ENCODE data around the gene FSTL3. TPM values are rescaled to one million over a fixed set of nuclear protein-coding genes. Genes with fewer than 3 reads are reported as not detected.
"Not testable (repeated sequence)": the region's sequence is repeated elsewhere in the genome, so short reads cannot be mapped to it uniquely, and the experiment has no call there.

The FSTL3 gene
- total RNA-seq, 1 donor from 2014 or later: 7.7 TPM

DNA sequence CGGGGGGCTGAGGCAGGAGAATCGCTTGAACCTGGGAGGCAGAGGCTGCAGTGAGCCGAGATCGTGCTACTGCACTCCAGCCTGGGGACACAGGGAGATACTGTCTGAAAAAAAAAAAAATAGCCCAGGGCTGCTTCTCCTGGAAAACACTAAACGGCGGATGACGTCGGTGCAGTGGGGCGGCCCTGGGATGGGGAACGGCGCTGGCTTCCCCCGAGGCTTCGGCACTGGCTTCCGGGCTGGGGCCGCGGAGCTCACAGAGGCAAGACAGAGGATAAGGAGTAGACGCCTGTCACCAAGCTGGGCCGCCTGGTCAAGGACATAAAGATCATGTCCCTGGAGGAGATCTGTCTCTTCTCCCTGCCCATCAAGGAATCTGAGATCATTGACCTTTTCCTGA, 14.0 kb downstream of the FSTL3 start:
- no peaks in the 10 kb centered on the region for H3K4me1 Mint-ChIP-seq
- H3K36me3 Mint-ChIP-seq (ENCODE audit: low read depth): no peaks in the 10 kb centered on the region
- DNase-seq: no peak
- H3K9me3 Mint-ChIP-seq: no peaks in the 10 kb centered on the region
- no peak overlapping the region for H3K27ac Mint-ChIP-seq
- no peak overlapping the region for H3K4me3 Mint-ChIP-seq
- intact Hi-C loops (cut with micrococcal nuclease): no loop called here
- H3K27me3 Mint-ChIP-seq: peaks cover 5% of the 10 kb centered on the region

GRCh38 chr19:694481-695351, 18.5 kb downstream of the FSTL3 start:
- Mint-ChIP-seq H3K36me3 (ENCODE audit: low read depth) (no peaks in the 10 kb centered on the region), H3K27ac (no peak overlapping the region), H3K4me3 (no peak overlapping the region), H3K9me3 (no peaks in the 10 kb centered on the region), H3K4me1 (no peaks in the 10 kb centered on the region), H3K27me3 (peaks cover 11% of the 10 kb centered on the region)
- intact Hi-C loops (cut with micrococcal nuclease): no loop called here
- DNase-seq: no peak

DNA sequence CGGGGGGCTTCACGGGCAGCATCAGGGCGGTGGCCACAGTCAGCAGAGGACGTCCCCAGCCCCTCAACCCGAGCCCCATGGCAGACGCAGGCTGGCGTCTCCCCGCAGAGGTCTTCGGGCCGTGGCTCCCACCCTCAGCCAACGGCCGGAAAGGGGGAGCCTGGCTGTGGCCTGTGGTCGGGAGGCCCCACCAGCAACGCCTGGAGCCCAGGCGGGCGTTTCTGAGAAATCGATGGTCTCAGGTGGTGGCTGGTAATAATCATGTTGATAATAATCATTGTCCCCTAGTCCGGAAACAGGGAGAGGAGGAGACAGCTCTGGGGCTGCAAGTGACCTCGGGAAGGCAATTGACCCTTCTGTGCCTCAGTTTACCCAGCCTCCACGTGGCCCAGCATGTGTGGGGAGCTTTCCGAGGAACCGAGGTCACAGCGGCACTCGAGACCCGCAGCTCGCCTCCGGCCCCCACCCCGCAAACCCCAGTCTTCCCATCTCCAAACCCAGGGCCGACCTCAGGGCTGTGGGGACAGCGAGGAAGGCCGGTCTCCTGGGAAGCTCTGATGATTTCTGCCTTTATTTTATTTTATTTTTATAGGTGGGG, 19.3 kb downstream of the FSTL3 start, which contains the start of gene PRSS57:
Gene PRSS57 (minus strand): TSS at position 101 of the 598 bp plus-strand sequence. CDS start 22 bp downstream, at position 79.
- no peaks in the 10 kb centered on the region for H3K36me3 Mint-ChIP-seq (ENCODE audit: low read depth)
- H3K9me3 Mint-ChIP-seq: no peaks in the 10 kb centered on the region
- peaks cover 11% of the 10 kb centered on the region for H3K27me3 Mint-ChIP-seq
- H3K27ac Mint-ChIP-seq: no peak within 1 kb of the TSS
- no peak for DNase-seq
- H3K4me1 Mint-ChIP-seq: no peaks in the 10 kb centered on the region
- no peak within 1 kb of the TSS for H3K4me3 Mint-ChIP-seq
- intact Hi-C loops (cut with micrococcal nuclease): no loop called here

- H3K4me3 Mint-ChIP-seq: not testable (repeated sequence)
- peaks cover 17% of the 10 kb centered on the region for H3K27me3 Mint-ChIP-seq
These were observed 22.3 kb downstream of the FSTL3 start for GRCh38 chr19:698529-698928.

DNA sequence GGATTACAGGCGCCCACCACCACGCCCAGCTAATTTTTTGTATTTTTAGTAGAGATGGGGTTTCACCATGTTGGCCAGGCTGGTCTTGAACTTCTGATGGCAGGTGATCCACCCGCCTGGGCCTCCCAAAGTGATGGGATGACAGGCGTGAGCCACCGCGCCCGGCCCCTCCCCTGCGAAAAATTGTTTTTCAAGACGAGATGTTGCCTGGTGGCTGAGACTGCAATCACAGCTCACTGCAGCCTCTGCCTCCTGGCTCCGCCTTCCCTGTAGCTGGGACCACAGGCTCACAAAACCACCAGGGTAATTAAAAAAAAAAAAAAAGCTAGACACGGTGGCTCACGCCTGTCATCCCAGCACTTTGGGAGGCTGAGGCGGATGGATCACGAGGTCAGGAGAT, 23.7 kb downstream of the FSTL3 start:
- H3K9me3 Mint-ChIP-seq; DNase-seq; H3K36me3 Mint-ChIP-seq (ENCODE audit: low read depth); intact Hi-C loops (cut with micrococcal nuclease); H3K4me1 Mint-ChIP-seq; H3K27ac Mint-ChIP-seq; H3K4me3 Mint-ChIP-seq: not testable (repeated sequence)
- H3K27me3 Mint-ChIP-seq: peaks cover 12% of the 10 kb centered on the region

More at GRCh38 chr19:698529-698928, 22.3 kb downstream of the FSTL3 start:
- H3K4me1 Mint-ChIP-seq; H3K9me3 Mint-ChIP-seq; H3K27ac Mint-ChIP-seq; DNase-seq; H3K36me3 Mint-ChIP-seq (ENCODE audit: low read depth); intact Hi-C loops (cut with micrococcal nuclease): not testable (repeated sequence)

- peak overlapping the region; percentile 52 for H3K4me3 Mint-ChIP-seq
- DNase-seq; intact Hi-C loops (cut with micrococcal nuclease); H3K36me3 Mint-ChIP-seq (ENCODE audit: low read depth); H3K4me1 Mint-ChIP-seq; H3K9me3 Mint-ChIP-seq; H3K27ac Mint-ChIP-seq: not testable (repeated sequence)
- H3K27me3 Mint-ChIP-seq: peaks cover 17% of the 10 kb centered on the region
These were observed 26.7 kb downstream of the FSTL3 start for GRCh38 chr19:702847-703246.

DNA sequence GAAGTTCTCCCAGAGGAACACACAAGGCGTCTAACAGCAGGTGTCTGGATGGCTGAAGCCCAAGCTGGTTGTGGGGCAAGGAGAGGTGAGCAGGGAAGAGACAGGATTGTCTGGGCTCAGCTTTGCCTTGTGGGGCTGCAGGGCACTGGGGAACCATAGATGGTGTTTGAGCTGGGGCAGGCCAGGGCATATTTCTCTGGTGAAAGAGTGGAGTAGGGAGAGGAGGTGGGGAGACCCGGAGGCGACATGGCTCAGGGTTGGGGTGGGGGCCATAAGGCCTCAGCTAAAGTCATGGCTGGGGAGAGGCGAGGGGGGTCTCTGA, 27.1 kb downstream of the FSTL3 start:
- H3K27ac Mint-ChIP-seq: no peak overlapping the region
- peak overlapping the region; percentile 52 for H3K4me3 Mint-ChIP-seq
- peak; percentile 59 for DNase-seq
- H3K4me1 Mint-ChIP-seq: peaks cover 6% of the 10 kb centered on the region
- no peaks in the 10 kb centered on the region for H3K36me3 Mint-ChIP-seq (ENCODE audit: low read depth)
- intact Hi-C loops (cut with micrococcal nuclease): no loop called here
- peaks cover 21% of the 10 kb centered on the region for H3K27me3 Mint-ChIP-seq
- H3K9me3 Mint-ChIP-seq: no peaks in the 10 kb centered on the region

GRCh38 chr19:703651-704446, 27.7 kb downstream of the FSTL3 start:
- Mint-ChIP-seq H3K4me1 (peaks cover 6% of the 10 kb centered on the region), H3K27me3 (peaks cover 21% of the 10 kb centered on the region), H3K4me3 (peak overlapping the region; percentile 52), H3K27ac (no peak overlapping the region), H3K36me3 (ENCODE audit: low read depth) (no peaks in the 10 kb centered on the region), H3K9me3 (no peaks in the 10 kb centered on the region)
- DNase-seq: peak; percentile 88
- intact Hi-C loops (cut with micrococcal nuclease): loop anchor here (1.0 kb wide), 1 partner anchor 23 kb away; no protein-coding TSS in a partner anchor

- Mint-ChIP-seq H3K4me1 (peaks cover 6% of the 10 kb centered on the region), H3K4me3 (no peak overlapping the region), H3K27ac (no peak overlapping the region), H3K27me3 (peaks cover 21% of the 10 kb centered on the region), H3K36me3 (ENCODE audit: low read depth) (no peaks in the 10 kb centered on the region), H3K9me3 (no peaks in the 10 kb centered on the region)
- intact Hi-C loops (cut with micrococcal nuclease): loop anchor here (1.0 kb wide), 1 partner anchor 23 kb away; no protein-coding TSS in a partner anchor
- no peak for DNase-seq
These were observed 28.2 kb downstream of the FSTL3 start for GRCh38 chr19:704447-704741.

DNA sequence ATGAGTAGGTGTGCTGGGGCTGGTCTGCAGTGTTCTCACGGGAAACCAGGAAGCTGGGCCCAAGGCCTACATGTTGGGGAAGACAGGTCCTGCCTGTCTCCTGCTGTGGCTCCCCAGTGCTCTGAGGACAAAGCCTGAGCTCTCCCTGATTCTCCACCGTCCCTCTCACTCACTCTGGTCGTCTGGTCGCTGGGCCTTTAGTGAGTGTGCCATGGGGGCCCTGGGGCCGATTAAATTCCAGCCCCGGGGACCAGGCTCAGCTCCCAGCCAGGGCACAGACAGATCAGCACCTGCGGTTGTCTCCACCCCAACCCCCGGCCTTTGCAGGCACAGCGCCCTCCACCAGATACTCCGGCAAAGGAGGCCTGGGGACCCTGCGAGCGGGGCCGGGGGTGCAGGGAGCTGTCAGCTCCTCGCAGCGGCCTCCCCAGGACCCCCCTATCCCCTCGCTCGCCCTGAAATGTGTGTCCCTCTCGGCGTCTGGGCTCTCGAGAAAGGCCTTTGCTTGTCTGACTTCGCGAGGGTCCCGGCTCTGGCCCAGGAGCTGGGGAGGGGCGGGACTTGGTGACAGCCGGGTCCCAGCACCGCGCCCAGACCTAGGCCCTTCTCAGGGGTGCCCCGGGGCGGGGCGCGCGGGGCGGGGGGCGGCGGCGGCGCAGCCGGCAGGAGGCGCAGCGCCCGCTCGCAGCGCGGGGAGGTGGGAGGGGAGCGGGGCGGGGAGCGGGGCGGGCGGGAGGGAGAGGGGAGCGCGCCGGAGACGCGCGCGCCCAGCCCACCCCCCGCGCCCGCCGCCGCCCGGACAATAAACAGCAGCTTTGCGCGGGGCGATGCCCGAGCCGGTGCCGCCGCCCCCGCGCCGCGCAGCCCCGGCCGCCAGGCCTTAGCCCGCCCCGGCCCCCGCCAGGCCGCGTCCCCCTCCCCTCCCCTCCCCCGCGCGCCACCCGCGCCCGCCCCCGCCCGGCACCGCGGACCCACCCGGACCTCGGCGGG, 32.3 kb downstream of the FSTL3 start, which contains the start of gene PALM:
Gene PALM (plus strand): TSS at position 782 of the 990 bp plus-strand sequence. CDS start 212 bp downstream, outside the sequence.
- no peaks in the 10 kb centered on the region for H3K36me3 Mint-ChIP-seq (ENCODE audit: low read depth)
- intact Hi-C loops (cut with micrococcal nuclease): no loop called here
- peaks cover 2% of the 10 kb centered on the region for H3K4me1 Mint-ChIP-seq
- peaks cover 24% of the 10 kb centered on the region for H3K27me3 Mint-ChIP-seq
- no peak for DNase-seq
- no peaks in the 10 kb centered on the region for H3K9me3 Mint-ChIP-seq
- H3K4me3 Mint-ChIP-seq: no peak within 1 kb of the TSS
- no peak within 1 kb of the TSS for H3K27ac Mint-ChIP-seq

DNA sequence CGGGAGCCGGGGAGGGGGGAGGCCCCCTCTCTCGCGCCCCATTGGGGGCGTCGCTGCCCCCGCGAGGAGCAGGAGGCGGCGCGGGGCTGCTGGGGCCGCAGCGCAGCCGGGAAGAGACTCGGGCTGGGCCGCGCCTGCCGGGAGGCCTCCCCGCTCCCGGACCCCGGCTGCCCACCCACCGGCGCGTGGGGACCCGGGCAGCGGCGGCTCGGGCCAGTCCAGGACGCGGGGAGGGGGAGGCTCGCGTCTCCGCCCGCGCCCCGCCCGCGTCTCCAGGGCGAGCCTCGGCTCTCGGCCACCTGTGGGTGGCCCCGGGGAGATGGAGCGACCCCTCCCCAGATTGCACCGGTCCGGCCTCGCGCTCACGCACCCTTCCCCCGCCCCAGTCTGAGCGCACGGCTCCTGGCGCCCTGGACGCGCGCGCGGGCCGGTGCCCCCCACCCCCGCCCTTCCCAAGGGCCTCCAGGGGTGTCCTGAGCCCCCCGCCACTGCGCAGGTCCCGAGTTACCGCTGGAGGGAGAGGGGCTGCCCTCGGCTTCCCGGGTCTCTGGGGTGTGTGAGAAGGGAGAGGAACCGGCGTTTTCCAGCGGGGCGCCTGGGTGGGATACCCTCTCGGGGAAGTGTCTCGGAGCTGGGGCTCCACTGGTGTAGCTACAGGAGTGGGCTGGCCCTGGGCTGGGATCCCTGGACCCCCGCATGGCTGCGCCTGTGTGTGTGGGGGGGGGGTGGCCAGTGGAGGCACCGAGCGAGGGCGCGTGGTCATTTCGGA, 33.2 kb downstream of the FSTL3 start:
- H3K27me3 Mint-ChIP-seq: peaks cover 24% of the 10 kb centered on the region
- no peak for DNase-seq
- no peaks in the 10 kb centered on the region for H3K9me3 Mint-ChIP-seq
- no peak overlapping the region for H3K4me3 Mint-ChIP-seq
- intact Hi-C loops (cut with micrococcal nuclease): no loop called here
- no peak overlapping the region for H3K27ac Mint-ChIP-seq
- H3K36me3 Mint-ChIP-seq (ENCODE audit: low read depth): no peaks in the 10 kb centered on the region
- H3K4me1 Mint-ChIP-seq: no peaks in the 10 kb centered on the region

DNA sequence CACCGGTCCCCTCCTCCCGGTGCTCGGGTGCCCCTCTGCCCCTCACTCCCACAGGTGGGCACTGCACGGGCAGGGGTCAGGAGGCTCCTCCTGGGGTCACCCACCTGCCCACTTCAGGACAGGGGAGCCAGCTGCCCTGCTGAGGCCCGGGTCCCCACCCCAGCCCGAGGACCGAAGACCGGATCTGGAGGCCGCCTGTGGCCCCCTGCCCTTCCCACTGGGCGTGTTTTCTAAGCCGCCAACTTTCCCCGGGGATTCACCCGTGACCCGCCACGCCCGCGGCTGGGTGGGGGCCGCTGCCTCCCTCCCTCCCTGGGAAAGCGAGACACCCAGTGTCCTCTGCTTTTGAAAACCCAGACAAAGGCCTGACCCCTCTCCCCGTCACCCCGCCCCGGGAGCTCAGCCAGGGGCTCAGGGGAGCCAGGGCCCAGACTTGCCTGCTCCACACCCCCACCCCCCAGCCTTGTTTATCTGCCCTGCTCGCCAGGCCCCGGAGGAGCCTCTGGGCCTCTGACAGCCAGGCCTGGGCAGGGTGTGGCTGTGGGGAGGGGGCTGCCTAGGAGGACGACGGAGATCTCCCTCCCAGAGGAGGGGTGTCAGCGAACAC, 33.9 kb downstream of the FSTL3 start:
- H3K36me3 Mint-ChIP-seq (ENCODE audit: low read depth): no peaks in the 10 kb centered on the region
- intact Hi-C loops (cut with micrococcal nuclease): no loop called here
- no peak overlapping the region for H3K4me3 Mint-ChIP-seq
- no peak for DNase-seq
- H3K4me1 Mint-ChIP-seq: no peaks in the 10 kb centered on the region
- no peaks in the 10 kb centered on the region for H3K9me3 Mint-ChIP-seq
- peaks cover 24% of the 10 kb centered on the region for H3K27me3 Mint-ChIP-seq
- H3K27ac Mint-ChIP-seq: no peak overlapping the region

Measured in activated CD4-positive, alpha-beta T cell treated with anti-CD3 and anti-CD28 coated beads, Interleukin-2, amount 10 ng/mL, durations not matched to agents 24 days and 14 days (primary cell).